ENCODE measurements around the gene NFX1. TPM values are rescaled to one million over a fixed set of nuclear protein-coding genes. Genes with fewer than 3 reads are reported as not detected.
A peak's percentile ranks its signal among the peaks of the same experiment; 100 is the strongest.

NFX1 gene
- total RNA-seq, 1 donor from 2014 or later, result 14.2 TPM

DNA sequence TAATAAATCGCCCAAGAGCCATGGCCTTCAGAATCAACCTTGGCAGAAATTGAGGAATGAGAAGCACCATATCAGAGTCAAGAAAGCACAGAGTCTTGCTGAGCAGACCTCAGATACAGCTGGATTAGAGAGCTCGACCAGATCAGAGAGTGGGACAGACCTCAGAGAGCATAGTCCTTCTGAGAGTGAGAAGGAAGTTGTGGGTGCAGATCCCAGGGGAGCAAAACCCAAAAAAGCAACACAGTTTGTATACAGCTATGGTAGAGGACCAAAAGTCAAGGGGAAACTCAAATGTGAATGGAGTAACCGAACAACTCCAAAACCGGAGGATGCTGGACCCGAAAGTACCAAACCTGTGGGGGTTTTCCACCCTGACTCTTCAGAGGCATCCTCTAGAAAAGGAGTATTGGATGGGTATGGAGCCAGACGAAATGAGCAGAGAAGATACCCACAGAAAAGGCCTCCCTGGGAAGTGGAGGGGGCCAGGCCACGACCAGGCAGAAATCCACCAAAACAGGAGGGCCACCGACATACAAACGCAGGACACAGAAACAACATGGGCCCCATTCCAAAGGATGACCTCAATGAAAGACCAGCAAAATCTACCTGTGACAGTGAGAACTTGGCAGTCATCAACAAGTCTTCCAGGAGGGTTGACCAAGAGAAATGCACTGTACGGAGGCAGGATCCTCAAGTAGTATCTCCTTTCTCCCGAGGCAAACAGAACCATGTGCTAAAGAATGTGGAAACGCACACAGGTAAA, 4.5 kb downstream of the NFX1 start:
- H3K36me3 ChIP-seq, result peaks cover 40 to 51% of the 10 kb centered on the region in 2 donors
- intact Hi-C loops (cut with DNase I), result loop anchor here (5.0 to 10.0 kb wide), 2 partner anchors 177 to 520 kb away; partner anchors contain the start of genes NOL6 and UBE2R2
- peaks cover 6 to 33% of the 10 kb centered on the region in 2 donors for H3K4me1 ChIP-seq

DNA sequence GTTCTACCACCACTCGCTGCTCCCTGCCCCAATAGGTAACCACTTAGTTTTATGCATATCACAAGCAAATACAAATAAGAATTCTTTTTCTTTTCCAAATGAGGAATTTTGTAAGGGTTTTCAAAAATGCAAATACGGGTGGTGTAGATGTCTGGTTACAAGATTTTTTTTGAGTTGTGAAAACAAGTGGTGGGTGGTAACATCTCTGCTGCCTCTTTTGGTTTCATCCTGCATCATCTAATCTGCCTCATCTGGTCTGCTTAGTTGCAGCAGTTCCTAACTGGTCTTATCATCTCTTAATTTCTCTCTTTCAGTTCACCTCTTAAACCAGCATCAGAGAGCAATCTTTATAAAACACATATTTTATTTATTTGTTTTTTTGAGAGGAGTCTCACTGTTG, 5.3 kb downstream of the NFX1 start:
- intact Hi-C loops (cut with DNase I), result loop anchor here (10.0 kb wide), 1 partner anchor 519 kb away; the partner anchor contains the start of gene UBE2R2
- TF ChIP-seq, protein P1, sequence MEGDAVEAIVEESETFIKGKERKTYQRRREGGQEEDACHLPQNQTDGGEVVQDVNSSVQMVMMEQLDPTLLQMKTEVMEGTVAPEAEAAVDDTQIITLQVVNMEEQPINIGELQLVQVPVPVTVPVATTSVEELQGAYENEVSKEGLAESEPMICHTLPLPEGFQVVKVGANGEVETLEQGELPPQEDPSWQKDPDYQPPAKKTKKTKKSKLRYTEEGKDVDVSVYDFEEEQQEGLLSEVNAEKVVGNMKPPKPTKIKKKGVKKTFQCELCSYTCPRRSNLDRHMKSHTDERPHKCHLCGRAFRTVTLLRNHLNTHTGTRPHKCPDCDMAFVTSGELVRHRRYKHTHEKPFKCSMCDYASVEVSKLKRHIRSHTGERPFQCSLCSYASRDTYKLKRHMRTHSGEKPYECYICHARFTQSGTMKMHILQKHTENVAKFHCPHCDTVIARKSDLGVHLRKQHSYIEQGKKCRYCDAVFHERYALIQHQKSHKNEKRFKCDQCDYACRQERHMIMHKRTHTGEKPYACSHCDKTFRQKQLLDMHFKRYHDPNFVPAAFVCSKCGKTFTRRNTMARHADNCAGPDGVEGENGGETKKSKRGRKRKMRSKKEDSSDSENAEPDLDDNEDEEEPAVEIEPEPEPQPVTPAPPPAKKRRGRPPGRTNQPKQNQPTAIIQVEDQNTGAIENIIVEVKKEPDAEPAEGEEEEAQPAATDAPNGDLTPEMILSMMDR (IDR thresholded peaks at IDR 0.05), result no peak
- no peak for DNase-seq (ENCODE audit: low spot score in 2 of 2)
- no peaks in the 10 kb centered on the region for H3K27me3 ChIP-seq
- H3K9me3 ChIP-seq, result no peaks in the 10 kb centered on the region
- no peak overlapping the region for H3K27ac ChIP-seq
- no peak overlapping the region for H3K4me3 ChIP-seq
- H3K4me1 ChIP-seq, result peaks cover 6 to 33% of the 10 kb centered on the region in 2 donors
- H3K36me3 ChIP-seq, result peaks cover 47 to 57% of the 10 kb centered on the region in 2 donors

More for the DNA sequence above, 4.5 kb downstream of the NFX1 start:
- Histone ChIP-seq H3K9me3 (no peaks in the 10 kb centered on the region), H3K27ac (no peak overlapping the region), H3K4me3 (no peak overlapping the region), H3K27me3 (no peaks in the 10 kb centered on the region)
- TF ChIP-seq, protein P1 (IDR thresholded peaks at IDR 0.05), result no peak
- no peak for DNase-seq (ENCODE audit: low spot score in 2 of 2)

DNA sequence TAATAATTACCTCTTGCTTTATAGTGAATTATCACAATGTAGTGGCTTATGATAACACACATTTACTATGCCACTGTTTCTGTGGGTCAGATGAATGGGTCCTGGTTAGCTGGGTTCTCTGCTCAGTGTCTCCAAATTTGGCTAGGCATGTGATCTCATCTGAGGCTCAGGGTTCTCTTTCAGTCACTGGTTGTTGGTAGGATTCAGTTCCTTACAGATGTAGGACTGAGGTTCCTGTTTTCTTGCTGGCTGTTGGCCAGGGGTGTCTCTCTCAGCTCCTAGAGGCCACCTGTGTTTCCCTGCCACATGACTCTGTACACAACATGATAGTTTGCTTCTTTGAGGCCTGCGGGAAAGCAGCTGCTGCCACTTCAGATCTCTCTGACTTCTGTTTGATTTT, 7.1 kb downstream of the NFX1 start:
- H3K27ac ChIP-seq, result no peak overlapping the region
- TF ChIP-seq, protein P1 (IDR thresholded peaks at IDR 0.05), result no peak
- H3K4me1 ChIP-seq, result peaks cover 3 to 19% of the 10 kb centered on the region in 2 donors
- no peaks in the 10 kb centered on the region for H3K9me3 ChIP-seq
- intact Hi-C loops (cut with DNase I), result loop anchor here (10.0 kb wide), 1 partner anchor 517 kb away; the partner anchor contains the start of gene UBE2R2
- no peaks in the 10 kb centered on the region for H3K27me3 ChIP-seq
- H3K4me3 ChIP-seq, result no peak overlapping the region
- peak in 1 of 2 donors; percentile 25 for DNase-seq (ENCODE audit: low spot score in 2 of 2)
- peaks cover 63 to 76% of the 10 kb centered on the region in 2 donors for H3K36me3 ChIP-seq

DNA sequence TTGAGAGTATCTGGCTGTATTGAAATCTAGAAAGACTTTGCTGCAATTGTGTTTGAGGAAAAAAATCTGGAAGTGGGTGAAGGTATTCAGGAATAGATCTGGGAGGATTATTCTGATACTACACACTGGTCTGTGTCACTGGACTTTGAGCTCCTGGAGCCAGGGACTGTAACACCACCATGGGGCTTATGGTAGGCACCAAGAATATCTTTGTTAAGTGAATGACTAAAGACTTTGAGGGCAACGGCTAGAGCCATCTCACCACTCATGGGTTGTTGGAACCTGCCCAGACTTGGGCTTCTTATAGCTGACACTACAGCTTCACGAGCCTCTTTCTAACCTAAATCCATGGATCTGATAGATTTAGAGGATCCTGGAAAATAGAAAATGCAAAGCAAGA, 10.2 kb downstream of the NFX1 start:
- Histone ChIP-seq H3K4me3 (no peak overlapping the region), H3K4me1 (peaks cover 3 to 16% of the 10 kb centered on the region in 2 donors), H3K27me3 (no peaks in the 10 kb centered on the region), H3K27ac (no peak overlapping the region), H3K9me3 (no peaks in the 10 kb centered on the region), H3K36me3 (peaks cover 81 to 94% of the 10 kb centered on the region in 2 donors)
- TF ChIP-seq, protein P1 (IDR thresholded peaks at IDR 0.05), result no peak
- DNase-seq (ENCODE audit: low spot score in 2 of 2), result no peak
- intact Hi-C loops (cut with DNase I), result no loop called here

DNA sequence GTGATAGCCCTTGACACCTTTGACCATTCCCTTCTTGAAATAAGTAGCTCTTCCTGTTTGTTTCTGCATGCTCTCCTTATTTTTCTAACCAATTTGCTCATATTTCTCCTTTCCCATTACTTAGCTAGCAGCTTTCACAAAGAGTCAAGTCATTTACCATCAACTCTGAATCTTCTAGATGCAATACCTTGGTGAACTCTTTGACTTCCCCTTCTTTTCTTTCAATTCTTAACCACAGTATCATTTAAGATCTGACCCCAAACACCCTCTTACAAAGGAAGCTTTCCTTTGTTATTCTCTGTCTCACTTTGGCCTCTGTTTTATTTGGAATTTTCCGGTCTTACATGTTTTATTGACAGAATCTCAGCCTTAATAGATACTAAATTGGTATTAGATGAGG, 14.0 kb downstream of the NFX1 start:
- intact Hi-C loops (cut with DNase I), result no loop called here

More for the DNA sequence above, 14.0 kb downstream of the NFX1 start:
- Histone ChIP-seq H3K27ac (no peak overlapping the region), H3K36me3 (peaks cover 89 to 96% of the 10 kb centered on the region in 2 donors), H3K4me3 (no peak overlapping the region), H3K9me3 (no peaks in the 10 kb centered on the region), H3K27me3 (no peaks in the 10 kb centered on the region), H3K4me1 (no peaks in the 10 kb centered on the region)
- no peak for DNase-seq (ENCODE audit: low spot score in 2 of 2)
- TF ChIP-seq, protein P1 (IDR thresholded peaks at IDR 0.05), result no peak

Data from ascending aorta (tissue), 2 donors.